Loucy (cell line): Measurements from ENCODE around the gene ZNF280B.

ENCODE experiments used
- EZH2phosphoT487 ChIP-seq: fragments of 200-600 bp; IDR thresholded peaks from 2 replicates; pipeline ENCODE4 v1.6.1; 2018; ENCODE audit warnings: antibody characterized with exemption, mild to moderate bottlenecking, moderate library complexity, borderline replicate concordance
- TF ChIP-seq, protein P1 (sequence below): fragments of 200-600 bp; sonication (generic); conservative IDR thresholded peaks from 2 replicates; pipeline ENCODE4 v1.5.1; 2014; ENCODE audit warnings: mild to moderate bottlenecking, antibody characterized with exemption, low read length

GRCh38 chr22:22440188-22440587, 68.4 kb downstream of the ZNF280B start:
- TF ChIP-seq, protein P1, sequence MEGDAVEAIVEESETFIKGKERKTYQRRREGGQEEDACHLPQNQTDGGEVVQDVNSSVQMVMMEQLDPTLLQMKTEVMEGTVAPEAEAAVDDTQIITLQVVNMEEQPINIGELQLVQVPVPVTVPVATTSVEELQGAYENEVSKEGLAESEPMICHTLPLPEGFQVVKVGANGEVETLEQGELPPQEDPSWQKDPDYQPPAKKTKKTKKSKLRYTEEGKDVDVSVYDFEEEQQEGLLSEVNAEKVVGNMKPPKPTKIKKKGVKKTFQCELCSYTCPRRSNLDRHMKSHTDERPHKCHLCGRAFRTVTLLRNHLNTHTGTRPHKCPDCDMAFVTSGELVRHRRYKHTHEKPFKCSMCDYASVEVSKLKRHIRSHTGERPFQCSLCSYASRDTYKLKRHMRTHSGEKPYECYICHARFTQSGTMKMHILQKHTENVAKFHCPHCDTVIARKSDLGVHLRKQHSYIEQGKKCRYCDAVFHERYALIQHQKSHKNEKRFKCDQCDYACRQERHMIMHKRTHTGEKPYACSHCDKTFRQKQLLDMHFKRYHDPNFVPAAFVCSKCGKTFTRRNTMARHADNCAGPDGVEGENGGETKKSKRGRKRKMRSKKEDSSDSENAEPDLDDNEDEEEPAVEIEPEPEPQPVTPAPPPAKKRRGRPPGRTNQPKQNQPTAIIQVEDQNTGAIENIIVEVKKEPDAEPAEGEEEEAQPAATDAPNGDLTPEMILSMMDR: no peak
- no peak for TF ChIP-seq EZH2phosphoT487
